Muscle layer of duodenum (tissue), 2 donors: ENCODE data around the gene CCDC171.
"Not testable (repeated sequence)": the region's sequence is repeated elsewhere in the genome, so short reads cannot be mapped to it uniquely, and the experiment has no call there.

Experiments
- H3K27ac ChIP-seq: one replicate; pipeline ENCODE4 v1.7.0; 2013; ENCODE audit warnings: mild to moderate bottlenecking, low read length
- H3K27me3 ChIP-seq: one replicate; pipeline ENCODE4 v1.7.0; 2013; ENCODE audit warnings: low read depth, mild to moderate bottlenecking, control low read depth, low read length
- H3K36me3 ChIP-seq, 2 donors: one replicate each; pipeline ENCODE4 v1.7.0; 2013; ENCODE audit warnings: low read length in 2 of 2, control low read depth in 1 of 2, mild to moderate bottlenecking in 1 of 2; ENCODE audit not compliant: insufficient read depth in 2 of 2, control insufficient read depth in 1 of 2
- H3K4me1 ChIP-seq, 2 donors: one replicate each; pipeline ENCODE4 v1.7.0; 2013; ENCODE audit warnings: low read length in 2 of 2, mild to moderate bottlenecking in 2 of 2, control low read depth in 1 of 2, moderate library complexity in 1 of 2; ENCODE audit not compliant: insufficient read depth in 2 of 2, control insufficient read depth in 1 of 2
- H3K4me3 ChIP-seq, 2 donors: one replicate each; pipeline ENCODE4 v1.7.0; 2013; ENCODE audit warnings: low read length in 2 of 2, low read depth in 1 of 2, mild to moderate bottlenecking in 1 of 2
- H3K9me3 ChIP-seq, 2 donors: one replicate each; pipeline ENCODE4 v1.7.0; 2013; ENCODE audit warnings: low read length in 2 of 2, control low read depth in 1 of 2, mild to moderate bottlenecking in 1 of 2; ENCODE audit not compliant: control insufficient read depth in 1 of 2
- donor health status: healthy.

CCDC171 gene

GRCh38 chr9:15699876-15700559, 147.2 kb downstream of the CCDC171 start:
- not testable (repeated sequence) for H3K4me3 ChIP-seq, H3K9me3 ChIP-seq, H3K27me3 ChIP-seq, H3K36me3 ChIP-seq, H3K27ac ChIP-seq, H3K4me1 ChIP-seq

- Histone ChIP-seq H3K9me3 (no peaks in the 10 kb centered on the region), H3K27me3 (no peaks in the 10 kb centered on the region), H3K4me1 (no peaks in the 10 kb centered on the region), H3K4me3 (no peak overlapping the region), H3K36me3 (no peaks in the 10 kb centered on the region), H3K27ac (no peak overlapping the region)
Measured at GRCh38 chr9:15707000-15707399, 154.2 kb downstream of the CCDC171 start.

- Histone ChIP-seq H3K36me3 (no peaks in the 10 kb centered on the region), H3K27ac (no peak overlapping the region), H3K4me1 (no peaks in the 10 kb centered on the region), H3K9me3 (no peaks in the 10 kb centered on the region), H3K4me3 (no peak overlapping the region), H3K27me3 (no peaks in the 10 kb centered on the region)
Measured at GRCh38 chr9:15711531-15711930, 158.7 kb downstream of the CCDC171 start.

- Histone ChIP-seq H3K36me3 (no peaks in the 10 kb centered on the region), H3K4me1 (no peaks in the 10 kb centered on the region), H3K9me3 (no peaks in the 10 kb centered on the region), H3K27ac (no peak overlapping the region), H3K4me3 (no peak overlapping the region), H3K27me3 (no peaks in the 10 kb centered on the region)
Measured at GRCh38 chr9:15711931-15712330, 159.1 kb downstream of the CCDC171 start.

GRCh38 chr9:15714746-15715145, 161.9 kb downstream of the CCDC171 start:
- no peaks in the 10 kb centered on the region for H3K9me3 ChIP-seq
- H3K4me3 ChIP-seq = no peak overlapping the region
- H3K4me1 ChIP-seq = no peaks in the 10 kb centered on the region
- H3K36me3 ChIP-seq = peaks cover 0 to 4% of the 10 kb centered on the region in 2 donors
- no peak overlapping the region for H3K27ac ChIP-seq
- H3K27me3 ChIP-seq = no peaks in the 10 kb centered on the region

- Histone ChIP-seq H3K9me3 (no peaks in the 10 kb centered on the region), H3K27ac (no peak overlapping the region), H3K36me3 (peaks cover 0 to 4% of the 10 kb centered on the region in 2 donors), H3K4me3 (no peak overlapping the region), H3K4me1 (no peaks in the 10 kb centered on the region), H3K27me3 (no peaks in the 10 kb centered on the region)
Measured at GRCh38 chr9:15717290-15717967, 164.6 kb downstream of the CCDC171 start.

- Histone ChIP-seq H3K27me3 (no peaks in the 10 kb centered on the region), H3K4me1 (no peaks in the 10 kb centered on the region), H3K4me3 (no peak overlapping the region), H3K36me3 (peaks cover 0 to 4% of the 10 kb centered on the region in 2 donors), H3K9me3 (no peaks in the 10 kb centered on the region), H3K27ac (no peak overlapping the region)
Measured at GRCh38 chr9:15718423-15718822, 165.6 kb downstream of the CCDC171 start.

GRCh38 chr9:15720861-15721260, 168.0 kb downstream of the CCDC171 start:
- Histone ChIP-seq H3K4me3 (no peak overlapping the region), H3K27ac (no peak overlapping the region), H3K4me1 (no peaks in the 10 kb centered on the region), H3K9me3 (no peaks in the 10 kb centered on the region), H3K36me3 (peaks cover 0 to 4% of the 10 kb centered on the region in 2 donors), H3K27me3 (no peaks in the 10 kb centered on the region)

GRCh38 chr9:15722888-15723287, 170.0 kb downstream of the CCDC171 start:
- Histone ChIP-seq H3K4me3 (no peak overlapping the region), H3K36me3 (no peaks in the 10 kb centered on the region), H3K27me3 (no peaks in the 10 kb centered on the region), H3K4me1 (no peaks in the 10 kb centered on the region), H3K27ac (no peak overlapping the region), H3K9me3 (no peaks in the 10 kb centered on the region)

GRCh38 chr9:15724016-15724415, 171.2 kb downstream of the CCDC171 start:
- H3K9me3 ChIP-seq = no peaks in the 10 kb centered on the region
- H3K36me3 ChIP-seq = no peaks in the 10 kb centered on the region
- H3K4me3 ChIP-seq = no peak overlapping the region
- H3K27ac ChIP-seq = no peak overlapping the region
- no peaks in the 10 kb centered on the region for H3K4me1 ChIP-seq
- no peaks in the 10 kb centered on the region for H3K27me3 ChIP-seq

GRCh38 chr9:15724612-15725011, 171.8 kb downstream of the CCDC171 start:
- Histone ChIP-seq H3K4me1 (no peaks in the 10 kb centered on the region), H3K27me3 (no peaks in the 10 kb centered on the region), H3K36me3 (no peaks in the 10 kb centered on the region), H3K9me3 (no peaks in the 10 kb centered on the region), H3K27ac (no peak overlapping the region), H3K4me3 (no peak overlapping the region)

GRCh38 chr9:15725953-15726352, 173.1 kb downstream of the CCDC171 start:
- Histone ChIP-seq H3K4me3 (no peak overlapping the region), H3K27ac (no peak overlapping the region), H3K4me1 (no peaks in the 10 kb centered on the region), H3K9me3 (no peaks in the 10 kb centered on the region), H3K27me3 (no peaks in the 10 kb centered on the region), H3K36me3 (no peaks in the 10 kb centered on the region)
